ENCODE measurements around the gene KXD1. TPM values are rescaled to one million over a fixed set of nuclear protein-coding genes. Genes with fewer than 3 reads are reported as not detected.

Gene KXD1
- polyA plus RNA-seq, 2 of the 4 experiments (the other 2 are of a cell fraction): 62.8 to 83.9 TPM

DNA sequence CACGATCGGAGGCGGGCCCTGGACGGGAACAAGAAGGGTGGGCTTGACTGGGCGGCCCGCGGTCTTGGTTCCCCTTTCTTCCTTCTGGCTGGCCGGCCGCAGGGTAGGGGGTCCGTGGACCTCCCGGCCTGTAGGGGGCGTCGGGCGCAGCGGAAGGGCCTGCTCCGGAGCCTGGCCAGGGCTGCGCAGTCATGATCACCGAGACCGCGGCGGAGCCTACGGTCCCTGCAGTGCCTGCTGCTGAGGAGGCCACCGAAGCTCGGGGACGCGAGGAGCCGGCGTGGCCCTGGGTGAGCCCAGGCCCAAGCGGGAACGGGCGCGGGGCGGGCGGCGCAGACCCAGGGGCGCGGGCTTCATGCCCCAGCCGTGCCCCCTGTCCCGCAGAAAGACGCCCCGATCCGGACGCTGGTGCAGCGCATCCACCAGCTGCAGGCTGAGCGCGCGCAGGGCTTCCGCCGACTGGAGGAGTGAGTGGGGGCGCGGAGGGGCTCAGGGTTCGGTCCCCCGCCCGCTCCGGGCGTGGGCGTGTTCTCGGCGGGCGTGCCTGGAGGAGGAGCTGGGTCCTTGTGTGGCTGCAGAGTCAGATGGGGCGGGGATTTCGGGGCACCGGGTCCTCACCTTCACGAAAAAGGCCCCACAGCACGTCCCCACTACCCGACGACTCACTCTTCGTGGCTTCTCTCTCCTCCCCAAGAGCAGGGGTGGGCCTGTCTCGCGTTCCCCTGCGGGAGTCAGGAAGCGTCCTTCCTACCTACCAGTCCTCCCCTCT lies 31.1 kb downstream of the KXD1 start, which contains the start of gene REX1BD (continued):
- peak; percentile 74 for TF ChIP-seq CTCF (IDR thresholded peaks at IDR 0.05)
- no peak for TF ChIP-seq KDM5A (IDR thresholded peaks at IDR 0.05)

DNA sequence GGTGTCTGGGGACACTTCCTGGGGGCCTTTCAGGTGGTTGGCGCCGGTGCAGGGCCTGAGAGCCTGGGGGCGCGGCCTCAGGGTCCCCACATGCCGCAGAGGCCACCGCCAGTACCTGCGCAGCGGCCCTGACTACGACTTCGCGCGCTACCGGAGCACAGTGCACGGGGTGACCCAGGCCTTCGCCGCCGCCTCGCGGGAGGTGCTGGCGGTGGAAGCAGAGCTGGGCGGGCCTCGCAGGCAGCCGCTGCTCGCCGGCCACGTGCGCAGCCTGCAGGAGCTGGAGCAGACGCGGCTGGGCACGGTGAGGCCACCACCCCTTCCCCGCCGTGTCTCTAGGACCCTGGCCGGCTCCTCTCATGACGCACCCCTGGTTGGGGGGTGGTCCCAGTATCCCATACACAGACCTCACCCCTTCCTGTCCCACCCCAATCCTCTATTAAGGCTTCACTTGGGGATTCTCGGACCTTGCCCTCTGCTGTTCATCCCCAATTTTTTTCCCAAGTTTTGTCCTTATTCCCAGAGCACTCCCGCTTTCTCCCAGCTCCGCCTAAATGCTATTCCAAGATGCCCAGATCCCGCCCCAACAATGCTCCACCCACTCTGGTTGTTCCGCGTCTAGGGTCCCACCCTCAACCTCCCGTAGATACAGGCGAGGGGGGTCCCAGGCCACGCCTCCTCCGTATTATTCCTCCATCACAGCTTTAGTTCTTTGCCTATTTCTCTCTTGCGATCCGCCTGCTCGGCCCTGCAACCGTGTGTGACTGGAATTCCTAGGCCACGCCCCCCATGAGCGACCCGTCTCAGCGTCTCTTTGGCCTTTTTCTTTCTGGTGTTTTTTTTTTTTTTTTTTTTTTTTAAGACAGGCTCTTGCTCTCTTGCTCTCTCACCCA lies 32.0 kb downstream of the KXD1 start:
- H3K4me2 ChIP-seq: peak overlapping the region; percentile 100
- peak; percentile 51 to 82 for DNase-seq (ENCODE audit: low read depth in 1 of 2, low spot score in 1 of 2)
- H3K27ac ChIP-seq: peak overlapping the region; percentile 100
- CTCF ChIA-PET: interaction anchor here (0.5 to 3.6 kb wide), 45 partner anchors 10 to 397 kb away, joined by 3 to 22 read pairs (median 4); partner anchors contain the start of genes ELL, FKBP8, TMEM59L and UBA52
- TF ChIP-seq HOXB5 (CRISPR knock-in tag; IDR thresholded peaks at IDR 0.05): peak; percentile 36; the same call in 1 of the 2 replicates
- peak; percentile 91 for TF ChIP-seq E2F6 (IDR thresholded peaks at IDR 0.05; ENCODE audit: borderline replicate concordance, low read depth)
- TF ChIP-seq, protein P1, sequence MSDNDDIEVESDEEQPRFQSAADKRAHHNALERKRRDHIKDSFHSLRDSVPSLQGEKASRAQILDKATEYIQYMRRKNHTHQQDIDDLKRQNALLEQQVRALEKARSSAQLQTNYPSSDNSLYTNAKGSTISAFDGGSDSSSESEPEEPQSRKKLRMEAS (IDR thresholded peaks at IDR 0.05): peak; percentile 96
- TF ChIP-seq EHF (CRISPR knock-in tag; IDR thresholded peaks at IDR 0.05): no peak
- no peak for TF ChIP-seq HDAC2 (IDR thresholded peaks at IDR 0.05)
- TF ChIP-seq MYC (IDR thresholded peaks at IDR 0.05; ENCODE audit: borderline replicate concordance, low read length): peak; percentile 65; the same call in 1 of the 2 replicates
- TF ChIP-seq HOXB13 (CRISPR knock-in tag; IDR thresholded peaks at IDR 0.05; ENCODE audit: low read depth): no peak
- TF ChIP-seq ATOH8 (CRISPR knock-in tag; IDR thresholded peaks at IDR 0.05; ENCODE audit: low read depth): peak; percentile 80; the same call in 1 of the 2 replicates
- H3K9me3 ChIP-seq: no peaks in the 10 kb centered on the region
- H3K4me1 ChIP-seq: peaks cover 12% of the 10 kb centered on the region; the same call in 1 of the 3 replicates
- POLR2A ChIA-PET: interaction anchor here (0.5 to 3.1 kb wide), 14 partner anchors 9 to 330 kb away, joined by 3 to 31 read pairs (median 3); partner anchors contain the start of genes COPE, DDX49, ELL and TMEM59L
- FAIRE-seq: no peak
- H3K4me3 ChIP-seq: peak overlapping the region; percentile 96
- 3% methylated on average over 22 of the region's 52 CpGs for WGBS (ENCODE audit: missing lambda C conversion rate)
- peak; percentile 68 to 69 for ATAC-seq

GRCh38 chr19:18590273-18591272 lies 32.9 kb downstream of the KXD1 start:
- TF ChIP-seq RAD21 (conservative IDR thresholded peaks at IDR 0.05 in 1 of 2, IDR thresholded peaks at IDR 0.05 in 1 of 2) (peak; percentile 33; a peak in 3 of 5 replicates), POLR2A (IDR thresholded peaks at IDR 0.05; ENCODE audit: low read length) (0 out of 2 replicates have a peak, but pooled peaks have one; percentile 17), CTCF (IDR thresholded peaks at IDR 0.05) (peak; percentile 44), ZC3H11A (IDR thresholded peaks at IDR 0.05) (no peak), MYC (IDR thresholded peaks at IDR 0.05; ENCODE audit: borderline replicate concordance, low read length) (peak; percentile 29; the same call in 1 of the 2 replicates), KDM5A (IDR thresholded peaks at IDR 0.05) (no peak), SMC3 (IDR thresholded peaks at IDR 0.05) (peak; percentile 38)
- TF ChIP-seq, protein P1 (IDR thresholded peaks at IDR 0.05): peak; percentile 35; the same call in 1 of the 2 replicates
- ChIA-PET CTCF (interaction anchor here (0.6 to 5.2 kb wide), 27 partner anchors 9 to 277 kb away, joined by 3 to 46 read pairs (median 4); partner anchors contain the start of gene UBA52), POLR2A (interaction anchor here (0.7 to 3.1 kb wide), 4 partner anchors 8 to 269 kb away, joined by 3 to 31 read pairs (median 6); partner anchors contain the start of gene UBA52)
- peak overlapping the region; percentile 100 for H3K27ac ChIP-seq
- no peak for FAIRE-seq
- H3K9me3 ChIP-seq: no peaks in the 10 kb centered on the region
- peak; percentile 46 to 76 for ATAC-seq
- peak overlapping the region; percentile 96 for H3K4me3 ChIP-seq
- peak; percentile 59 to 94 for DNase-seq (ENCODE audit: low read depth in 1 of 2, low spot score in 1 of 2)
- peak overlapping the region; percentile 100 for H3K4me2 ChIP-seq
- WGBS (ENCODE audit: missing lambda C conversion rate): 49% methylated on average over 27 of the region's 40 CpGs
- peaks cover 12% of the 10 kb centered on the region; the same call in 1 of the 3 replicates for H3K4me1 ChIP-seq
